ENCODE results near the gene STYXL2. TPM values are rescaled to one million over a fixed set of nuclear protein-coding genes. Genes with fewer than 3 reads are reported as not detected.

STYXL2 gene
- total and polyA plus RNA-seq, 2 experiments from 2014 or later, result 0.17 to 0.40 TPM

DNA sequence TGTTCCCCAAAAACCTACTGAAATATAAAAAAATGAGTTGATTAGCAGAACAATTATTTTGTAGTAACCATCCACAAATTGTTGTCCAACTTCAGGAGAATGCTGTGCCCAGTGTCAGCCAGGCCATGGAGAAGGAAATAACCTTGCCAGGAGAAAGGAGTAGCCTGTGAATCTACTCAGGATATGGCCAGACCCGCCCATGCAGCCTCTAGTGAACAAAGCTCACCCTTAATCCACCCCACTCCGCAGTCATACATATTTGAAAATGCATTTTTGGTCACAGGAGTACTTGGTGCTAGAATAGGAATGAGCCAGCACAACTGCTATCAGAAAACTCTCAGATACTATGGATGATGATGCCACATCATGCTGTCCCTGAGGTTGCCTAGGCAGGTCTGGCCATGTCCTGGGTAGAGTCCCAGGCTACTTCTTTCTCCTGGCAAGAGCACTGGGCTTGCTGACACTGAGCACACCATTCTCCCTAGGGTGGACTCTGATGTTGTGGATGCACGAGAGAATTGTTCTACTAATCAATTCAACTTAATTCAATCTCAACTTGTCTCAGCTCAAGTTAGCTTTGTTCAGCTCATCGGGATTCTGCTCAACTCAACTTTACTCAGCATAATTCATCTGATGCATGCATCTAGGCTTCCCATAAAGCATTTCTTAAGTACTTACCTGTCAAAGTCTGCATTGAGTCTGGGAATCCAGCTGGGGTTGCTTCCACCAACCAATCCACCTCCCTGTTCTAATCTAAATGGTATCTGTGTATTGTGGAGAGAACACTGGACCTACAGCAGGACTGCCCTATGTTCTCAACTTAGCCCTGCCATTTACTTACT lies 18.2 kb downstream of the STYXL2 start:
- Histone ChIP-seq H3K27me3 (ENCODE audit: insufficient read depth) (no peaks in the 10 kb centered on the region), H3K27ac (ENCODE audit: low read depth) (no peak overlapping the region), H2AFZ (no peak overlapping the region), H3K9me2 (ENCODE audit: insufficient read depth) (peaks cover 23% of the 10 kb centered on the region), H3F3A (replicated peaks; ENCODE audit: low read depth) (no peaks in the 10 kb centered on the region), H3K4me3 (no peak overlapping the region), H3K4me2 (no peak overlapping the region), H3K4me1 (ENCODE audit: insufficient read depth) (peaks cover 16% of the 10 kb centered on the region), H3K36me3 (ENCODE audit: insufficient read depth) (0 out of 2 replicates have a peak, but pooled peaks cover 2% of the 10 kb centered on the region), H3K79me2 (replicated peaks; ENCODE audit: insufficient read depth) (no peaks in the 10 kb centered on the region), H4K20me1 (replicated peaks; ENCODE audit: insufficient read depth) (no peaks in the 10 kb centered on the region)
- DNase-seq (ENCODE audit: low spot score), result no peak
- TF ChIP-seq STAT1 (IDR thresholded peaks at IDR 0.05; ENCODE audit: unreplicated experiment) (no peak), JUNB (IDR thresholded peaks at IDR 0.05; ENCODE audit: unreplicated experiment) (no peak), EZH2phosphoT487 (IDR thresholded peaks at IDR 0.05; ENCODE audit: unreplicated experiment) (no peak), ZNF114 (CRISPR knock-in tag; IDR thresholded peaks at IDR 0.05) (no peak), NANOG (IDR thresholded peaks at IDR 0.05; ENCODE audit: borderline replicate concordance) (no peak), EZH2 (IDR thresholded peaks at IDR 0.05; ENCODE audit: low read depth, unreplicated experiment) (no peak), CREB1 (CRISPR knock-in tag; IDR thresholded peaks at IDR 0.05; ENCODE audit: low read depth) (no peak), ZNF331 (CRISPR knock-in tag; IDR thresholded peaks at IDR 0.05; ENCODE audit: low read depth) (no peak), POLR2AphosphoS5 (IDR thresholded peaks at IDR 0.05; ENCODE audit: low read depth) (no peak)
- TF ChIP-seq, protein P1, sequence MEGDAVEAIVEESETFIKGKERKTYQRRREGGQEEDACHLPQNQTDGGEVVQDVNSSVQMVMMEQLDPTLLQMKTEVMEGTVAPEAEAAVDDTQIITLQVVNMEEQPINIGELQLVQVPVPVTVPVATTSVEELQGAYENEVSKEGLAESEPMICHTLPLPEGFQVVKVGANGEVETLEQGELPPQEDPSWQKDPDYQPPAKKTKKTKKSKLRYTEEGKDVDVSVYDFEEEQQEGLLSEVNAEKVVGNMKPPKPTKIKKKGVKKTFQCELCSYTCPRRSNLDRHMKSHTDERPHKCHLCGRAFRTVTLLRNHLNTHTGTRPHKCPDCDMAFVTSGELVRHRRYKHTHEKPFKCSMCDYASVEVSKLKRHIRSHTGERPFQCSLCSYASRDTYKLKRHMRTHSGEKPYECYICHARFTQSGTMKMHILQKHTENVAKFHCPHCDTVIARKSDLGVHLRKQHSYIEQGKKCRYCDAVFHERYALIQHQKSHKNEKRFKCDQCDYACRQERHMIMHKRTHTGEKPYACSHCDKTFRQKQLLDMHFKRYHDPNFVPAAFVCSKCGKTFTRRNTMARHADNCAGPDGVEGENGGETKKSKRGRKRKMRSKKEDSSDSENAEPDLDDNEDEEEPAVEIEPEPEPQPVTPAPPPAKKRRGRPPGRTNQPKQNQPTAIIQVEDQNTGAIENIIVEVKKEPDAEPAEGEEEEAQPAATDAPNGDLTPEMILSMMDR (conservative IDR thresholded peaks at IDR 0.05; ENCODE audit: low read depth in 2 of 2), result no peak
- TF ChIP-seq, protein P2, sequence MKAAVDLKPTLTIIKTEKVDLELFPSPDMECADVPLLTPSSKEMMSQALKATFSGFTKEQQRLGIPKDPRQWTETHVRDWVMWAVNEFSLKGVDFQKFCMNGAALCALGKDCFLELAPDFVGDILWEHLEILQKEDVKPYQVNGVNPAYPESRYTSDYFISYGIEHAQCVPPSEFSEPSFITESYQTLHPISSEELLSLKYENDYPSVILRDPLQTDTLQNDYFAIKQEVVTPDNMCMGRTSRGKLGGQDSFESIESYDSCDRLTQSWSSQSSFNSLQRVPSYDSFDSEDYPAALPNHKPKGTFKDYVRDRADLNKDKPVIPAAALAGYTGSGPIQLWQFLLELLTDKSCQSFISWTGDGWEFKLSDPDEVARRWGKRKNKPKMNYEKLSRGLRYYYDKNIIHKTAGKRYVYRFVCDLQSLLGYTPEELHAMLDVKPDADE (IDR thresholded peaks at IDR 0.05), result no peak
- TF ChIP-seq, protein P3, sequence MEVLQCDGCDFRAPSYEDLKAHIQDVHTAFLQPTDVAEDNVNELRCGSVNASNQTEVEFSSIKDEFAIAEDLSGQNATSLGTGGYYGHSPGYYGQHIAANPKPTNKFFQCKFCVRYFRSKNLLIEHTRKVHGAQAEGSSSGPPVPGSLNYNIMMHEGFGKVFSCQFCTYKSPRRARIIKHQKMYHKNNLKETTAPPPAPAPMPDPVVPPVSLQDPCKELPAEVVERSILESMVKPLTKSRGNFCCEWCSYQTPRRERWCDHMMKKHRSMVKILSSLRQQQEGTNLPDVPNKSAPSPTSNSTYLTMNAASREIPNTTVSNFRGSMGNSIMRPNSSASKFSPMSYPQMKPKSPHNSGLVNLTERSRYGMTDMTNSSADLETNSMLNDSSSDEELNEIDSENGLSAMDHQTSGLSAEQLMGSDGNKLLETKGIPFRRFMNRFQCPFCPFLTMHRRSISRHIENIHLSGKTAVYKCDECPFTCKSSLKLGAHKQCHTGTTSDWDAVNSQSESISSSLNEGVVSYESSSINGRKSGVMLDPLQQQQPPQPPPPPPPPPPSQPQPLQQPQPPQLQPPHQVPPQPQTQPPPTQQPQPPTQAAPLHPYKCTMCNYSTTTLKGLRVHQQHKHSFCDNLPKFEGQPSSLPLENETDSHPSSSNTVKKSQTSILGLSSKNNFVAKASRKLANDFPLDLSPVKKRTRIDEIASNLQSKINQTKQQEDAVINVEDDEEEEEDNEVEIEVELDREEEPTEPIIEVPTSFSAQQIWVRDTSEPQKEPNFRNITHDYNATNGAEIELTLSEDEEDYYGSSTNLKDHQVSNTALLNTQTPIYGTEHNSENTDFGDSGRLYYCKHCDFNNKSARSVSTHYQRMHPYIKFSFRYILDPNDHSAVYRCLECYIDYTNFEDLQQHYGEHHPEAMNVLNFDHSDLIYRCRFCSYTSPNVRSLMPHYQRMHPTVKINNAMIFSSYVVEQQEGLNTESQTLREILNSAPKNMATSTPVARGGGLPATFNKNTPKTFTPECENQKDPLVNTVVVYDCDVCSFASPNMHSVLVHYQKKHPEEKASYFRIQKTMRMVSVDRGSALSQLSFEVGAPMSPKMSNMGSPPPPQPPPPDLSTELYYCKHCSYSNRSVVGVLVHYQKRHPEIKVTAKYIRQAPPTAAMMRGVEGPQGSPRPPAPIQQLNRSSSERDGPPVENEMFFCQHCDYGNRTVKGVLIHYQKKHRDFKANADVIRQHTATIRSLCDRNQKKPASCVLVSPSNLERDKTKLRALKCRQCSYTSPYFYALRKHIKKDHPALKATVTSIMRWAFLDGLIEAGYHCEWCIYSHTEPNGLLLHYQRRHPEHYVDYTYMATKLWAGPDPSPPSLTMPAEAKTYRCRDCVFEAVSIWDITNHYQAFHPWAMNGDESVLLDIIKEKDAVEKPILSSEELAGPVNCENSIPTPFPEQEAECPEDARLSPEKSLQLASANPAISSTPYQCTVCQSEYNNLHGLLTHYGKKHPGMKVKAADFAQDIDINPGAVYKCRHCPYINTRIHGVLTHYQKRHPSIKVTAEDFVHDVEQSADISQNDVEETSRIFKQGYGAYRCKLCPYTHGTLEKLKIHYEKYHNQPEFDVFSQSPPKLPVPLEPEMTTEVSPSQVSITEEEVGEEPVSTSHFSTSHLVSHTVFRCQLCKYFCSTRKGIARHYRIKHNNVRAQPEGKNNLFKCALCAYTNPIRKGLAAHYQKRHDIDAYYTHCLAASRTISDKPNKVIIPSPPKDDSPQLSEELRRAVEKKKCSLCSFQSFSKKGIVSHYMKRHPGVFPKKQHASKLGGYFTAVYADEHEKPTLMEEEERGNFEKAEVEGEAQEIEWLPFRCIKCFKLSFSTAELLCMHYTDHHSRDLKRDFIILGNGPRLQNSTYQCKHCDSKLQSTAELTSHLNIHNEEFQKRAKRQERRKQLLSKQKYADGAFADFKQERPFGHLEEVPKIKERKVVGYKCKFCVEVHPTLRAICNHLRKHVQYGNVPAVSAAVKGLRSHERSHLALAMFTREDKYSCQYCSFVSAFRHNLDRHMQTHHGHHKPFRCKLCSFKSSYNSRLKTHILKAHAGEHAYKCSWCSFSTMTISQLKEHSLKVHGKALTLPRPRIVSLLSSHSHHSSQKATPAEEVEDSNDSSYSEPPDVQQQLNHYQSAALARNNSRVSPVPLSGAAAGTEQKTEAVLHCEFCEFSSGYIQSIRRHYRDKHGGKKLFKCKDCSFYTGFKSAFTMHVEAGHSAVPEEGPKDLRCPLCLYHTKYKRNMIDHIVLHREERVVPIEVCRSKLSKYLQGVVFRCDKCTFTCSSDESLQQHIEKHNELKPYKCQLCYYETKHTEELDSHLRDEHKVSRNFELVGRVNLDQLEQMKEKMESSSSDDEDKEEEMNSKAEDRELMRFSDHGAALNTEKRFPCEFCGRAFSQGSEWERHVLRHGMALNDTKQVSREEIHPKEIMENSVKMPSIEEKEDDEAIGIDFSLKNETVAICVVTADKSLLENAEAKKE (CRISPR knock-in tag; IDR thresholded peaks at IDR 0.05), result no peak
- TF ChIP-seq, protein P4, sequence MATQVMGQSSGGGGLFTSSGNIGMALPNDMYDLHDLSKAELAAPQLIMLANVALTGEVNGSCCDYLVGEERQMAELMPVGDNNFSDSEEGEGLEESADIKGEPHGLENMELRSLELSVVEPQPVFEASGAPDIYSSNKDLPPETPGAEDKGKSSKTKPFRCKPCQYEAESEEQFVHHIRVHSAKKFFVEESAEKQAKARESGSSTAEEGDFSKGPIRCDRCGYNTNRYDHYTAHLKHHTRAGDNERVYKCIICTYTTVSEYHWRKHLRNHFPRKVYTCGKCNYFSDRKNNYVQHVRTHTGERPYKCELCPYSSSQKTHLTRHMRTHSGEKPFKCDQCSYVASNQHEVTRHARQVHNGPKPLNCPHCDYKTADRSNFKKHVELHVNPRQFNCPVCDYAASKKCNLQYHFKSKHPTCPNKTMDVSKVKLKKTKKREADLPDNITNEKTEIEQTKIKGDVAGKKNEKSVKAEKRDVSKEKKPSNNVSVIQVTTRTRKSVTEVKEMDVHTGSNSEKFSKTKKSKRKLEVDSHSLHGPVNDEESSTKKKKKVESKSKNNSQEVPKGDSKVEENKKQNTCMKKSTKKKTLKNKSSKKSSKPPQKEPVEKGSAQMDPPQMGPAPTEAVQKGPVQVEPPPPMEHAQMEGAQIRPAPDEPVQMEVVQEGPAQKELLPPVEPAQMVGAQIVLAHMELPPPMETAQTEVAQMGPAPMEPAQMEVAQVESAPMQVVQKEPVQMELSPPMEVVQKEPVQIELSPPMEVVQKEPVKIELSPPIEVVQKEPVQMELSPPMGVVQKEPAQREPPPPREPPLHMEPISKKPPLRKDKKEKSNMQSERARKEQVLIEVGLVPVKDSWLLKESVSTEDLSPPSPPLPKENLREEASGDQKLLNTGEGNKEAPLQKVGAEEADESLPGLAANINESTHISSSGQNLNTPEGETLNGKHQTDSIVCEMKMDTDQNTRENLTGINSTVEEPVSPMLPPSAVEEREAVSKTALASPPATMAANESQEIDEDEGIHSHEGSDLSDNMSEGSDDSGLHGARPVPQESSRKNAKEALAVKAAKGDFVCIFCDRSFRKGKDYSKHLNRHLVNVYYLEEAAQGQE (IDR thresholded peaks at IDR 0.05; ENCODE audit: unreplicated experiment), result no peak
- H3K4me1 Mint-ChIP-seq, result peaks cover 21% of the 10 kb centered on the region
- no peaks in the 10 kb centered on the region for H3K36me3 Mint-ChIP-seq (ENCODE audit: low read depth)
- no peak overlapping the region for H3K4me3 Mint-ChIP-seq
- H3K9me3 Mint-ChIP-seq, result no peaks in the 10 kb centered on the region
- H3K27ac Mint-ChIP-seq, result no peak overlapping the region
- ATAC-seq, result no peak
- H3K27me3 Mint-ChIP-seq (ENCODE audit: insufficient read depth, low read depth, poor library complexity), result peaks cover 6% of the 10 kb centered on the region
